Keratinocyte (primary cell): ENCODE data around the gene ARID1B. TPM values are rescaled to one million over a fixed set of nuclear protein-coding genes. Genes with fewer than 3 reads are reported as not detected.

Experiments used
- DNase-seq: peaks from one replicate; pipeline ENCODE4 v3.0.0-alpha.2; 2011; ENCODE audit warnings: low read depth, missing footprints, low spot score
- FAIRE-seq: peaks from 2 replicates; lab custom pipeline; 2011; peaks lifted over from hg19 to GRCh38; lab: Jason Lieb, UNC
- H2AFZ ChIP-seq: 2 replicates; pipeline ENCODE4 v1.6.0; 2012; ENCODE audit warnings: low read length, control low read depth, inconsistent platforms; ENCODE audit not compliant: control insufficient read depth
- H3K27ac ChIP-seq: 2 replicates; pipeline ENCODE4 v1.5.1; 2011; ENCODE audit warnings: low read length; ENCODE audit not compliant: control insufficient read depth, insufficient read depth
- H3K27me3 ChIP-seq: 3 replicates; pipeline ENCODE4 v1.6.0; 2011; ENCODE audit warnings: low read length; ENCODE audit not compliant: control insufficient read depth, insufficient read depth; ENCODE audit errors: extremely low read depth
- H3K36me3 ChIP-seq, 2 experiments: 2 replicates in 1 of 2; 3 replicates in 1 of 2; pipeline ENCODE4 v1.5.1; 2011; ENCODE audit warnings: low read length in 2 of 2, mild to moderate bottlenecking in 1 of 2; ENCODE audit not compliant: control insufficient read depth in 2 of 2, insufficient read depth in 2 of 2; ENCODE audit errors: extremely low read depth in 1 of 2
- H3K4me1 ChIP-seq: 3 replicates; pipeline ENCODE4 v1.5.1; 2011; ENCODE audit warnings: low read length; ENCODE audit not compliant: control insufficient read depth, insufficient read depth; ENCODE audit errors: extremely low read depth
- H3K4me2 ChIP-seq: 3 replicates; pipeline ENCODE4 v1.6.0; 2011; ENCODE audit warnings: low read depth, low read length; ENCODE audit not compliant: control insufficient read depth, insufficient read depth; ENCODE audit errors: extremely low read depth
- H3K4me3 ChIP-seq, 3 experiments: fragments of 200-600 bp in 1 of 3; sonication (generic) in 1 of 3; 2 replicates in 2 of 3; 3 replicates in 1 of 3; pipeline ENCODE4 v1.5.1; 2011 to 2016; ENCODE audit warnings: low read length in 3 of 3, mild to moderate bottlenecking in 3 of 3, control low read depth in 2 of 3, inconsistent platforms in 1 of 3, low read depth in 1 of 3, mixed read lengths in 1 of 3, mixed run types in 1 of 3, moderate library complexity in 1 of 3; ENCODE audit not compliant: control insufficient read depth in 2 of 3, insufficient read depth in 2 of 3; ENCODE audit errors: extremely low read depth in 1 of 3
- H3K79me2 ChIP-seq: 2 replicates; pipeline ENCODE4 v1.6.0; 2012; ENCODE audit warnings: low read length; ENCODE audit not compliant: control insufficient read depth, insufficient read depth
- H3K9ac ChIP-seq: 3 replicates; pipeline ENCODE4 v1.6.0; 2011; ENCODE audit warnings: low read length; ENCODE audit not compliant: control insufficient read depth, insufficient read depth; ENCODE audit errors: extremely low read depth
- H3K9me1 ChIP-seq: 3 replicates; pipeline ENCODE4 v1.6.0; 2011; ENCODE audit warnings: low read length; ENCODE audit not compliant: control insufficient read depth, insufficient read depth; ENCODE audit errors: extremely low read depth
- H3K9me3 ChIP-seq: 2 replicates; pipeline ENCODE4 v1.5.1; 2012; ENCODE audit warnings: low read depth, low read length; ENCODE audit not compliant: control insufficient read depth
- H4K20me1 ChIP-seq: 3 replicates; pipeline ENCODE4 v1.6.0; 2011; ENCODE audit warnings: low read length; ENCODE audit not compliant: control insufficient read depth, insufficient read depth; ENCODE audit errors: extremely low read depth
- EZH2 ChIP-seq: IDR thresholded peaks from one replicate; pipeline ENCODE4 v1.6.1; 2012; ENCODE audit warnings: inconsistent platforms, mild to moderate bottlenecking, low read length, moderate library complexity
- dilution Hi-C: fragments of 300-500 bp; cut with MboI; formaldehyde crosslinking; loops from one replicate; pipeline ENCODE4 v1.7.0; 2020; ENCODE audit warnings: low sequenced_read_pairs; ENCODE audit not compliant: extremely low pct_ligation_motif_present
- polyA plus RNA-seq, 5 experiments: library from polyadenylated mRNA; depleted of rRNA in 3 of 5; stranded (reverse) in 3 of 5; stranded (forward) in 1 of 5; unstranded in 1 of 5; fragments of >200 nt; gene quantifications; 1 replicate in 1 of 5; 2 replicates in 3 of 5; 3 replicates in 1 of 5; pipeline versions ENCODE4 v1.2.1 to v1.2.3, GENCODE V29; 2011 to 2012; ENCODE audit warnings: missing spikeins in 2 of 5, low read depth in 1 of 5, low replicate concordance in 1 of 5
- TF ChIP-seq, protein P1 (sequence below), 3 experiments: IDR thresholded peaks in 1 of 3; conservative IDR thresholded peaks in 1 of 3; optimal IDR thresholded peaks in 1 of 3; 2 replicates in 2 of 3; 3 replicates in 1 of 3; pipeline versions ENCODE3 to v1.5.1; 2011; ENCODE audit warnings: low read length in 3 of 3, mild to moderate bottlenecking in 3 of 3, moderate library complexity in 2 of 3, control low read depth in 1 of 3, inconsistent platforms in 1 of 3; ENCODE audit not compliant: insufficient read depth in 2 of 3; ENCODE audit errors: extremely low read depth in 1 of 3

Gene ARID1B
- polyA plus RNA-seq, 1 donor (not counting 4 experiments of a cell fraction or from before 2014, with no cell fraction given): 14.9 TPM

DNA sequence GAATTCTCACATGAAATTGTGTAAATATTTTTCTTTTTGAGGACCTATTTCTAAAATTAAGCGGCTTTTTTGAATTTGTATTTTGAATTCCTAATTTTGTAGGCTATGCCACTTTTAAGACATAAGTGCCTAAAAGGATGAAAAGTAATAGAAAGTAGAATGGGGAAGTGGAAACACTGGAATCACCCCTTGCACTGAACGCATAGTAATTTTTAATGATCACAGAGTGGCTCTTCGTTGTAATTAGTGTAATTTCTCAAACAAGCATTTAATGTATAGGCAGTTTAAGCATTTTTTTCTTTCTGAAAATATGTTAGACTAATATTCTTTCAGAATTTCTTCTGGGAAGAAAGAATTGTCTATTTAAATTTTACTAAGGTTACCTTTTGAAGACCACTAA lies 73.2 kb downstream of the ARID1B start:
- no peak for DNase-seq
- Histone ChIP-seq H3K4me2 (no peak overlapping the region), H3K4me3 (no peak overlapping the region), H3K27me3 (no peaks in the 10 kb centered on the region), H3K9me3 (no peaks in the 10 kb centered on the region), H2AFZ (no peak overlapping the region), H4K20me1 (peaks cover under 1% of the 10 kb centered on the region), H3K9me1 (no peaks in the 10 kb centered on the region), H3K4me1 (peaks cover under 1% of the 10 kb centered on the region), H3K36me3 (no peaks in the 10 kb centered on the region), H3K79me2 (peaks cover 77% of the 10 kb centered on the region), H3K9ac (no peak overlapping the region), H3K27ac (no peak overlapping the region)
- dilution Hi-C loops: no loop called here
- FAIRE-seq: no peak
- TF ChIP-seq EZH2: no peak
- TF ChIP-seq, protein P1, sequence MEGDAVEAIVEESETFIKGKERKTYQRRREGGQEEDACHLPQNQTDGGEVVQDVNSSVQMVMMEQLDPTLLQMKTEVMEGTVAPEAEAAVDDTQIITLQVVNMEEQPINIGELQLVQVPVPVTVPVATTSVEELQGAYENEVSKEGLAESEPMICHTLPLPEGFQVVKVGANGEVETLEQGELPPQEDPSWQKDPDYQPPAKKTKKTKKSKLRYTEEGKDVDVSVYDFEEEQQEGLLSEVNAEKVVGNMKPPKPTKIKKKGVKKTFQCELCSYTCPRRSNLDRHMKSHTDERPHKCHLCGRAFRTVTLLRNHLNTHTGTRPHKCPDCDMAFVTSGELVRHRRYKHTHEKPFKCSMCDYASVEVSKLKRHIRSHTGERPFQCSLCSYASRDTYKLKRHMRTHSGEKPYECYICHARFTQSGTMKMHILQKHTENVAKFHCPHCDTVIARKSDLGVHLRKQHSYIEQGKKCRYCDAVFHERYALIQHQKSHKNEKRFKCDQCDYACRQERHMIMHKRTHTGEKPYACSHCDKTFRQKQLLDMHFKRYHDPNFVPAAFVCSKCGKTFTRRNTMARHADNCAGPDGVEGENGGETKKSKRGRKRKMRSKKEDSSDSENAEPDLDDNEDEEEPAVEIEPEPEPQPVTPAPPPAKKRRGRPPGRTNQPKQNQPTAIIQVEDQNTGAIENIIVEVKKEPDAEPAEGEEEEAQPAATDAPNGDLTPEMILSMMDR (optimal IDR thresholded peaks at IDR 0.05 in 1 of 3, IDR thresholded peaks at IDR 0.05 in 1 of 3, conservative IDR thresholded peaks at IDR 0.05 in 1 of 3; ENCODE audit: extremely low read depth in 1 of 3, insufficient read depth in 2 of 3, low read length in 3 of 3): no peak

DNA sequence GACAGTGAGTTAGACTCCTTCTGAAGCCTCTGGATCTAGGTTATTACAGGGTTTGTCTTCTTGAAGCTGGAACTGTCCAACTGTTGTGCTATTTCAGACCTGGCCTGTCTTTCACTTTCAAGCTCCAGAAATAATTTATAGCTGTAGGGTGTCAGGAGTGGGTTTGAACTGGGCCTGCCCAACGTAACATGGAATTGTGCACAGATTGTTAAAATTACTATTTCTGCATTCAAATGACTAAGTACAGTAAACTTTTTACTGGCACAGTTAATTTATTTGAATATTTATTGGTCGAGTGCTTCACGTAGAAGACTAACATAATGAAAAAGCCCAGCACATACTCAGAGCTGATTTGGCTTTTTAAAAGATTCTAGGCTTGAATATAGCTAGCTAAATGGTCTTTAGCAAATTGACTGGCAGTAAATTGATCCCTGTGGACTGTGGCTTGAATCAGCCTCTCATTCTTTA lies 74.3 kb downstream of the ARID1B start:
- FAIRE-seq (no peak), DNase-seq (no peak)
- Histone ChIP-seq H4K20me1 (no peaks in the 10 kb centered on the region), H3K9me3 (no peaks in the 10 kb centered on the region), H3K4me3 (no peak overlapping the region), H3K36me3 (no peaks in the 10 kb centered on the region), H3K79me2 (peaks cover 80% of the 10 kb centered on the region), H3K9me1 (no peaks in the 10 kb centered on the region), H2AFZ (no peak overlapping the region), H3K9ac (no peak overlapping the region), H3K27me3 (no peaks in the 10 kb centered on the region), H3K27ac (no peak overlapping the region), H3K4me1 (no peaks in the 10 kb centered on the region), H3K4me2 (peak overlapping the region; percentile 25)
- dilution Hi-C loops: no loop called here
- TF ChIP-seq EZH2: no peak
- TF ChIP-seq, protein P1 (optimal IDR thresholded peaks at IDR 0.05 in 1 of 3, IDR thresholded peaks at IDR 0.05 in 1 of 3, conservative IDR thresholded peaks at IDR 0.05 in 1 of 3; ENCODE audit: extremely low read depth in 1 of 3, insufficient read depth in 2 of 3, low read length in 3 of 3): no peak
